GM18868 (cell line): ENCODE results near the gene ACKR3.
A peak's percentile ranks its signal among the peaks of the same experiment; 100 is the strongest.

Source experiments
- ATAC-seq: cut with Tn5 transposase; IDR thresholded peaks from one replicate; pipeline ENCODE4 v1.9.1; 2021; ENCODE audit warnings: mild to moderate bottlenecking, moderate library complexity; ENCODE audit not compliant: unreplicated experiment

Gene ACKR3

GRCh38 chr2:236569573-236569973, at the start of gene ACKR3:
Gene ACKR3, plus strand, starts transcription at chr2:236569825. Its CDS starts 10,641 bp downstream, at chr2:236580466.
- ATAC-seq = peak; percentile 67

- ATAC-seq = no peak
These were observed 48.1 kb upstream of the ACKR3 start for GRCh38 chr2:236521556-236521955.

GRCh38 chr2:236523249-236523648, 46.4 kb upstream of the ACKR3 start:
- no peak for ATAC-seq

DNA sequence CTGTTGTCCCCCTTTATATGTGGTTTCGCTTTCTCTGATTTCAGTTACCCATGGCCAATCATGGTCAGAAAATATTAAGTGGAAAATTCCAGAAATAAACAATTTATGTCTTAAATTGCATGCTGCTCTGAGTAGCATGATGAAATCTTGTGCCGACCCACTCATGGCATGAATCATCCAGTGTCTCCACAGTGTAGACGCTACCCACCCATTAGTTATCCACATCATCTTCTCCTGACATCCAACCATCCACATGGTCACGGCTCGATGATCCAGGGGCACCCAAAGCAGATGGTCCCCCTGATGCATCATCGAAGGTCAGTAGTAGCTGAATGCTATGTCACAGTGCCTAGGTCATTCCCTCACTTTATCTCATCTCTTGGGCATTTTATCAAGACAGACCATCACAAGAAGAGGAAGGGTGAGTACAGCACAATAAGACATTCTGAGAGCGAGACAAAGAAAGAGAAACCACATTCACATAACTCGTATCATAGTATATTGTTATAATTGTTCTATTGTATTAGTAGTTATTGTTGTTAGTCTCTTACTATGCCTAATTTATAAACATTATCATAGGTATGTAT, 44.1 kb upstream of the ACKR3 start:
- ATAC-seq = no peak

DNA sequence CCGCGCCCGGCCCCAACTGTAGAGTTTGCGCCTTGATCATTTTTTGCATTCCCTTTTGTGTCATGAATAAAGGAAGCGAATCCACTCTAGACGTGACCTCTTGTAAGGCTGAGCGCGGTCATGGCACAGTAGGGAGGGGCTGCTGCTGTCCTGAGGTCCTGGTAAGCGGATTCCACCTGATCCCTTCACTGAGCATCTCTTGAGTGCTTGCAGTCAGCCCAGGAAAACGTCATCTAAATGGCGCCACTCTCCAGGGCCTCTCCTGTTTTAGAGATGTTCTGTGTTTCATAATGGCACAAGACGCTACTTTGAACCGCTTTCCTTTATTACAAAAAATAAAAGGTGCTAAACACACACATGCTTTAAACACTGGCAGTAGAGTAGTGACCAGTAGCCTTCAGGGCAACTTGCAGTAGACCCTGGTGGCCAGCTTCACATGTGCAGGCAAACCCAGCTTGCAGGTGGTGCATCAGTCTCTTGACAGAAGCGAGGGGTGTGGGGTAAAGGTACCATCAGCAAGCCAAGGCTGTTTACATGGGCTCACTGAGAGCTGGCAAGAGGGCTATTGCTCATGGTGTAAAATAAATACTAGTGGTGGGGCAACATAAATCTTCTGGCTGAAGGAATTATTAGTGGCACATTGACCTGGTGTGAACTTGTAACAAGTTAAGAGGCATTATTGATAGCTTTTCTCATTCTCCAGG, 43.0 kb upstream of the ACKR3 start:
- ATAC-seq = no peak

DNA sequence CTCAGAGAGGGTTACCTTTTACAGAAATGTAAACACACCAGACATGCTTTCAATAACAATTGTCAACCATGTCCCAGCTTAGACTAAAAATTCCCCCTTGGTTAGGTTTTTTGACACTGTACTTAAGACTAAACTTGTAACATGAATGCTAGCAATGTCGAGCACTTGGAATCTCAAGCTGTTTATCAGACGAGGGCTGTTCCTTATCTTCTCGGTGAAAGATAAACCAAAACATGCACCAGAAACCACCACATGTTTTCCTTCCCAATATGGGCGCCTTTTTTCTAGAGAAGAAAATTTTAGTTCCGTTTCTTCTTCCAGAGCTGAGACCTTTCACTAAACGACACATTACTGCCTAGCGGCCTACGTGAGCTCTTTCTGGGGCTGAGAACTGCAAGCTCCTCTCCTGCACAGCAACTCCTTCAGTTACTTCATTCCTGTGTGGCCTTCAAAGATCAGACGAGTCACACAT, 42.4 kb upstream of the ACKR3 start:
- ATAC-seq = no peak

DNA sequence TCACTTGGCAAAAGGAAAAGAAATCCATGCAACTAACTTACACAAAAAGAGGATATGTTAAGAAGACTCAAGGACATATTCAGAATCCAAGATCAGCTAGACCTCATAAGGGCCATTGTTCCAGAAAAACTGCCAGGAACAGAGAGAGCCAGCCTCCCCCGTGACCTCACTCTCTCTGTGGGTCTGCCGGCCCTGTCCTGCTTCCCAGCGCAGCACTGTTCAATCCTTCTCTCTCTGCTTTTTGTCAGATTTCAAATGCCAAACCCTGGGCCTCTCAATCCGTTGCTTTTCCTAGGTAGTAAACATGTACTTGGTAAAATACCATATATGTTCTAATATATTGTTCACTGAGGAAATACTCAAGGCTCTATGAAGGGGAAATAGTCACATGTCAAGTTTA, 40.0 kb upstream of the ACKR3 start:
- ATAC-seq = no peak

DNA sequence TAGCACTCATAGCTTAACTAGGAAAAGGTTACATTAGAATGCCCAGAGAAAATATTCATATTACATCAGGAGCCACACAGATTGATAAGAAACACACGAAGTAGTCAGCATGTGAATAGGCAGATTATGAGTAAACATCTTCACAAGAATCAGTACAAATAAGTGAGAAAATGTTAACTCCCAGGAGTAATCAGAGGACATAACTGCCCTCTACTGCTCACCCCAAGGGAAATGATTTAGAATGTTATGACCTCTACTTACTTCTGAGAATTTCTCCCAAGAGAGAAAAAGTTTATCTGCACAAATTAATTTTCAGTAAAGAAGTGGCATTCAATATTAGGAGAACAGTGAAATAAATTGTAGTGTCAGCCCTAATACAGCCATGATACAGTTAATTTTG, 39.1 kb upstream of the ACKR3 start:
- ATAC-seq = no peak

GRCh38 chr2:236531195-236531594, 38.4 kb upstream of the ACKR3 start:
- ATAC-seq = no peak

GRCh38 chr2:236531996-236532395, 37.6 kb upstream of the ACKR3 start:
- ATAC-seq = no peak

DNA sequence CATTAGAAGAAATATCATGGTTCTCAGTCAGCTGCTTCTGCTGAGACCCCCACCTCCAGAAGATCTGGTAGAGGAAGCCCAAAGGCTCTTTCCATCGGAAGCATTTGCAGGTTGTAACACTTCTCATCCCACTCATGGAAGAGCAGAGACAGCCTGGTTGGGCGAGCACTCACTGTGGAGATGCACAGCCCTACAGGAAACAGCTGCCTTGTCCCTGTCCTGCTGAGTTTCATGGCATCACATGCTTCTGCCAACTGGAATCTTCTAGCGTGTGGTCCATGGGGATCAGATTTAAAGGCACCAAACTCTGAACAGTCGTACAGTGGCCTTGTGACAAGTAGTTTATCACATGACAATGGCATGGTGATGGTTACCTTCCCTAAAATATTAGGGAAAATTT, 36.3 kb upstream of the ACKR3 start:
- ATAC-seq = no peak

GRCh38 chr2:236535024-236535423, 34.6 kb upstream of the ACKR3 start:
- no peak for ATAC-seq

- peak; percentile 60 for ATAC-seq
These were observed 32.8 kb upstream of the ACKR3 start for GRCh38 chr2:236536727-236537398.

GRCh38 chr2:236538242-236538641, 31.4 kb upstream of the ACKR3 start:
- ATAC-seq = peak; percentile 40

GRCh38 chr2:236541008-236541562, 28.5 kb upstream of the ACKR3 start:
- no peak for ATAC-seq

DNA sequence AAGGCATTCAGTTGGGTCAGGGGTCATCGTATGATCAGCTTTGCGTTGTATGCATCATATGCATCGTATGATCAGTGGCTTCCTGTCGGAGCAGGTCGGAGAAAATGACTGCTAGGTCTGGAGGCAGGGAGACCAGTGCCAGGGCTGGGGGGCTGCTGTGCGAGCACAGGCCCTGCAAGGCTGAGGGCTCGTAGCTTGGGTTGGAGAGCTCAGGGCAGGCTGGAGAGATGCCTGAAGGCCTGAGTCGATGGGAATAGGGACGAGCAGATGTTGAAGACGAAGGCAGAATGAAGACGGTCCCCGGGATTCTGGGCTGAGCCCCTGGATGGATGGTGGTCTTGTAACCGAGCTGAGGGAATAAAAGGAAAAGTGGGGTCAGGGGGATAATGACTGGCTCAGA, 25.3 kb upstream of the ACKR3 start:
- ATAC-seq = no peak

DNA sequence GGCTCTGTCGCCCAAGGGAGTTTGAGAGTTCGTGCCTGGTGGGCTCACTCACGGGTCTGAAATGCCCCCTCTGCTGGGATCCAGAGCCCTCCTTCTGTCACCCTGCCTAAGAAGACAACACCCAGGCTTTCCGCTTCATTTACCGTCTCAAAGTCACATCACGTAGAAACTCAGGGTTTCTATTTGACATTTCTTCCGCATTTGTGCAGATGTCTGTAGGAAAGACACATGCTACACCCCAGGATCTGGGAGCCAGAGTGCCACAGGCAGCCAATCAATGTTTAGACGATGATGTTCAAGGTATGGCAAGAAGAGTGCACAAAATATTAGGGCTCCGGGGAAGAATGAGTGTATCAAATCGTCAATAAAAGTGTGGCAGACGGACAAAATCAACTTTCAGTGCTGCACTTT, 24.4 kb upstream of the ACKR3 start:
- peak; percentile 59 for ATAC-seq

GRCh38 chr2:236545814-236546480, 23.7 kb upstream of the ACKR3 start:
- peak; percentile 61 for ATAC-seq

GRCh38 chr2:236546561-236547002, 23.0 kb upstream of the ACKR3 start:
- ATAC-seq = no peak

DNA sequence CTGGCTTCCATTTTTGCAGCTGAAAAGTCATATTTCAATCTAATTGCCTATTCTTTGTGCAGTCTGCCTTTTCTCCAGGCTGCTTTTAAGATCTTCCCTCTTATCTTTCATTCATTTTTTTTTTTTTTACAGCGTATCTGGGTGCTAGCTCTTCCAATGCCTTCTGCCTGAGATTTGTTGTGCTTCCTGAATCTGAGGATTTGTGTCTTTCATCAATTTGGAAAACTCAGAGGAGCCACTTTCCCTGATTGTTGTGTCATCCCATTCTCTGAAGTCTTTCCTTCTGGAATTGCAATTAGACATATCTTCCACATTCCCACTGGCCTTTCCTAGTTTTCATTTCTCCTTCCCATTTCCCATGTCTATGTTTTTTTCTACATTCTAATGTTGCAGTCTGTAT, 21.9 kb upstream of the ACKR3 start:
- no peak for ATAC-seq
